ENCODE data around the gene ATXN7. TPM values are rescaled to one million over a fixed set of nuclear protein-coding genes. Genes with fewer than 3 reads are reported as not detected.

The ATXN7 gene
- polyA plus RNA-seq, 1 donor from 2014 or later = 6.7 TPM

- Histone ChIP-seq H3K79me2 (replicated peaks; ENCODE audit: insufficient read depth, low read length) (peaks cover 10% of the 10 kb centered on the region), H2AFZ (ENCODE audit: low read depth, low read length) (no peak overlapping the region), H3K4me2 (ENCODE audit: low read length) (peak overlapping the region; percentile 70), H3K36me3 (ENCODE audit: insufficient read depth, low read length) (no peaks in the 10 kb centered on the region), H3K9ac (ENCODE audit: low read length) (no peak overlapping the region), H3K27ac (ENCODE audit: low read length) (no peak overlapping the region), H3K27me3 (ENCODE audit: insufficient read depth, low read depth, low read length) (no peaks in the 10 kb centered on the region), H3K9me3 (ENCODE audit: low read length) (no peaks in the 10 kb centered on the region), H3K4me3 (ENCODE audit: low read length) (peak overlapping the region; percentile 86), H3K9me2 (ENCODE audit: insufficient read depth, low read length) (no peaks in the 10 kb centered on the region), H4K20me1 (ENCODE audit: insufficient read depth) (no peaks in the 10 kb centered on the region), H3F3A (ENCODE audit: insufficient read depth, low read length, poor library complexity, severe bottlenecking) (peaks cover 4% of the 10 kb centered on the region)
- TF ChIP-seq SMC3 (conservative IDR thresholded peaks at IDR 0.05; ENCODE audit: poor library complexity) (no peak), EP300 (conservative IDR thresholded peaks at IDR 0.05; ENCODE audit: poor library complexity, severe bottlenecking) (no peak), CTCF (IDR thresholded peaks at IDR 0.05; ENCODE audit: poor library complexity, severe bottlenecking) (no peak), TAF1 (IDR thresholded peaks at IDR 0.05; ENCODE audit: low read depth) (no peak), POLR2AphosphoS5 (IDR thresholded peaks at IDR 0.05) (no peak), EZH2 (IDR thresholded peaks at IDR 0.05; ENCODE audit: borderline replicate concordance, insufficient read depth, low read length, poor library complexity, severe bottlenecking) (no peak), RAD21 (conservative IDR thresholded peaks at IDR 0.05) (no peak), REST (IDR thresholded peaks at IDR 0.05; ENCODE audit: borderline replicate concordance) (no peak), MXI1 (conservative IDR thresholded peaks at IDR 0.05; ENCODE audit: poor library complexity, severe bottlenecking) (no peak)
These were observed 47.2 kb downstream of the ATXN7 start for GRCh38 chr3:63910891-63911290.

- Histone ChIP-seq H3K4me3 (ENCODE audit: low read length) (peak overlapping the region; percentile 86), H3K4me2 (ENCODE audit: low read length) (peak overlapping the region; percentile 70), H3K36me3 (ENCODE audit: insufficient read depth, low read length) (no peaks in the 10 kb centered on the region), H3K9me3 (ENCODE audit: low read length) (no peaks in the 10 kb centered on the region), H3F3A (ENCODE audit: insufficient read depth, low read length, poor library complexity, severe bottlenecking) (peaks cover 4% of the 10 kb centered on the region), H2AFZ (ENCODE audit: low read depth, low read length) (peak overlapping the region; percentile 21), H3K79me2 (replicated peaks; ENCODE audit: insufficient read depth, low read length) (peaks cover 10% of the 10 kb centered on the region), H3K27me3 (ENCODE audit: insufficient read depth, low read depth, low read length) (no peaks in the 10 kb centered on the region), H4K20me1 (ENCODE audit: insufficient read depth) (no peaks in the 10 kb centered on the region), H3K9ac (ENCODE audit: low read length) (peak overlapping the region; percentile 73), H3K27ac (ENCODE audit: low read length) (peak overlapping the region; percentile 24), H3K9me2 (ENCODE audit: insufficient read depth, low read length) (no peaks in the 10 kb centered on the region)
- TF ChIP-seq TAF1 (IDR thresholded peaks at IDR 0.05; ENCODE audit: low read depth) (no peak), RAD21 (conservative IDR thresholded peaks at IDR 0.05) (no peak), SMC3 (conservative IDR thresholded peaks at IDR 0.05; ENCODE audit: poor library complexity) (no peak), REST (IDR thresholded peaks at IDR 0.05; ENCODE audit: borderline replicate concordance) (no peak), EZH2 (IDR thresholded peaks at IDR 0.05; ENCODE audit: borderline replicate concordance, insufficient read depth, low read length, poor library complexity, severe bottlenecking) (no peak), CTCF (IDR thresholded peaks at IDR 0.05; ENCODE audit: poor library complexity, severe bottlenecking) (no peak), MXI1 (conservative IDR thresholded peaks at IDR 0.05; ENCODE audit: poor library complexity, severe bottlenecking) (no peak)
These were observed 47.8 kb downstream of the ATXN7 start for GRCh38 chr3:63911509-63911872.
